BE2C (cell line): Measurements from ENCODE around the gene USP19.

Source experiments
- DNase-seq: peaks from one replicate; pipeline ENCODE4 v3.0.0-alpha.2; 2020
- H3K27me3 ChIP-seq: fragments of 250-450 bp; sonication (Bioruptor Pico); 2 replicates; pipeline ENCODE4 v1.5.1; 2020; ENCODE audit warnings: mild to moderate bottlenecking
- H3K36me3 ChIP-seq: fragments of 250-450 bp; sonication (Bioruptor Pico); 2 replicates; pipeline ENCODE4 v1.5.1; 2020; ENCODE audit warnings: mild to moderate bottlenecking
- H3K4me1 ChIP-seq: fragments of 250-450 bp; sonication (Bioruptor Pico); 2 replicates; pipeline ENCODE4 v1.5.1; 2020
- H3K4me3 ChIP-seq: 2 replicates; pipeline ENCODE4 v1.5.1; 2011; ENCODE audit warnings: low read depth, low read length
- H3K9me3 ChIP-seq: fragments of 250-450 bp; sonication (Bioruptor Pico); 2 replicates; pipeline ENCODE4 v1.5.1; 2020
- TF ChIP-seq, protein P1 (sequence below): IDR thresholded peaks from 2 replicates; pipeline ENCODE4 v1.5.1; 2012; ENCODE audit warnings: mild to moderate bottlenecking, low read depth, low read length

Gene USP19

DNA sequence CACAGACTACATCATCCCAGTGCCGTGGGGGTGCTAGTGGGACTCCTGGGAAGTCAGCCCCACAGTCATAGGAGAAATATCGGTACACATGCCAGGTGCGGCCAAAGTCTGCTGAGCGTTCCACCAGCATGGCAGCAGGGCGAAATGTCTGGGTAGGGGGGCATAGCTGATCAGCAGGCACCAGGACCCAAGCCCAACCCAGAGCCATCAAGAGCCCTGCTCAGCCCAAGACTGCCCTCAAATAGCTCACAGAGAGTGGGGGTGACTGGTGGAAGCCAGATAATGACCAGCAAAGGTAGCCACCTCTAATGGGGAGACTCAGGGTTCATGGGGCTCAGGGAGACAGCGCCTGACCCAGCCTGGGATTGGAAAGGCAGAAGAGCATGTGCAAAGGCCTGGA lies 11.0 kb upstream of the USP19 start:
- no peaks in the 10 kb centered on the region for H3K27me3 ChIP-seq
- H3K9me3 ChIP-seq, result no peaks in the 10 kb centered on the region
- TF ChIP-seq, protein P1, sequence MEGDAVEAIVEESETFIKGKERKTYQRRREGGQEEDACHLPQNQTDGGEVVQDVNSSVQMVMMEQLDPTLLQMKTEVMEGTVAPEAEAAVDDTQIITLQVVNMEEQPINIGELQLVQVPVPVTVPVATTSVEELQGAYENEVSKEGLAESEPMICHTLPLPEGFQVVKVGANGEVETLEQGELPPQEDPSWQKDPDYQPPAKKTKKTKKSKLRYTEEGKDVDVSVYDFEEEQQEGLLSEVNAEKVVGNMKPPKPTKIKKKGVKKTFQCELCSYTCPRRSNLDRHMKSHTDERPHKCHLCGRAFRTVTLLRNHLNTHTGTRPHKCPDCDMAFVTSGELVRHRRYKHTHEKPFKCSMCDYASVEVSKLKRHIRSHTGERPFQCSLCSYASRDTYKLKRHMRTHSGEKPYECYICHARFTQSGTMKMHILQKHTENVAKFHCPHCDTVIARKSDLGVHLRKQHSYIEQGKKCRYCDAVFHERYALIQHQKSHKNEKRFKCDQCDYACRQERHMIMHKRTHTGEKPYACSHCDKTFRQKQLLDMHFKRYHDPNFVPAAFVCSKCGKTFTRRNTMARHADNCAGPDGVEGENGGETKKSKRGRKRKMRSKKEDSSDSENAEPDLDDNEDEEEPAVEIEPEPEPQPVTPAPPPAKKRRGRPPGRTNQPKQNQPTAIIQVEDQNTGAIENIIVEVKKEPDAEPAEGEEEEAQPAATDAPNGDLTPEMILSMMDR, result no peak
- H3K4me3 ChIP-seq, result no peak overlapping the region
- no peaks in the 10 kb centered on the region for H3K36me3 ChIP-seq
- H3K4me1 ChIP-seq, result no peaks in the 10 kb centered on the region
- DNase-seq, result no peak

DNA sequence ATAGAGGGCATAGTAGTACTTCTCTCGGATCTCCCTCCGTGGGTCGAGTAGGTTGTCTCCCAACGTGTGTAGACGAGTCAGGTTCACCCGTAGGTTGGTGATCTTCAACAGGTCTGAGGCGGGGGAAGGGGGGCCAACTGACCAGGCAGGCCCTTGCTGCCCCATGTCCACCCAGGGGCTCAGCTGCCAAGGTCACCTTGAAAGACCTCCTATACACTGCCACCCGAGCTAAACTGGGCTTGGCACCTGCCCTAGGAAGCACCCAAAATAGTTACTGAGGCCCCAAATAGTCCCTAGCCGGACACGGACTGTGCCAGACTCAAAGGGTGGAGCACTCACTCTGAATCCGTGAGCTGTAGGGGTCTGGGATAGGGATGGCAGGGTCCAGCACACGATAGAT lies 10.4 kb upstream of the USP19 start:
- H3K27me3 ChIP-seq, result no peaks in the 10 kb centered on the region
- no peaks in the 10 kb centered on the region for H3K4me1 ChIP-seq
- DNase-seq, result no peak
- TF ChIP-seq, protein P1, result no peak
- H3K4me3 ChIP-seq, result no peak overlapping the region
- no peaks in the 10 kb centered on the region for H3K36me3 ChIP-seq
- no peaks in the 10 kb centered on the region for H3K9me3 ChIP-seq

DNA sequence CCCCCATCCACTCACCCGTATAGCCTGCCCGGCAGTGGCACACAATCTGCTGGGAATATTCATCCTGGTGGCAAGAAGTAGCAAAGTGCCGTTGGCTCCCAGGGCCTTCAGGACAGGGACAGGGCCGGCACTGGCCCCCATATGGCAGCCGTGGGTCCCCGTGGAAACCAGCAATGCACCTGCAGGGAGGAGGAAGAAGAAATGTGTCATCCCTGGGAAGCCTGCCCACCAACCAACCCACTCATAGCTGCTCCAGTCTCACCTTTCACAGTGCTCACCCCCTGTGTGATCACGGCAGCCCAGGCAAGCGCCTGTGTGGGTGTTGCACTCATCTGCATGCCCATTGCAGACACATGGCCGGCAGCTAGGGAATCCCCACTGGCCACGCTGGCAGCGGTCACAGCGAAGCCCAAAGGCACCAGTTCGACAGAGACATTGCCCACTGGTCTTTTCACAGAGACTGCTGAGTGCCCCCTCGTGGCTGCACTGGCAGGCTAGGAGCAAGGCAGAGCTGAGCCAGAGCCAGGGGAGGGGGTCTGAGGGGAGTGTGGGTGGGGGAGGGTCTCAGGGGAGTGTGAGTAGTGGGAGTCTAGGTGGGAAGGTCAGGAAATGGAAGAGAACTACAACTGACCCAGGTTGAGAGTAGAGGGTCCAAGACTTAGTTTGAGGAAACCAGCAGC lies 4.5 kb upstream of the USP19 start:
- TF ChIP-seq, protein P1, result peak; percentile 44; the same call in 1 of the 2 replicates
- H3K9me3 ChIP-seq, result no peaks in the 10 kb centered on the region
- no peaks in the 10 kb centered on the region for H3K27me3 ChIP-seq
- H3K36me3 ChIP-seq, result peaks cover 3% of the 10 kb centered on the region; the same call in 1 of the 2 replicates
- H3K4me3 ChIP-seq, result no peak overlapping the region
- DNase-seq, result peak; percentile 46
- H3K4me1 ChIP-seq, result no peaks in the 10 kb centered on the region

DNA sequence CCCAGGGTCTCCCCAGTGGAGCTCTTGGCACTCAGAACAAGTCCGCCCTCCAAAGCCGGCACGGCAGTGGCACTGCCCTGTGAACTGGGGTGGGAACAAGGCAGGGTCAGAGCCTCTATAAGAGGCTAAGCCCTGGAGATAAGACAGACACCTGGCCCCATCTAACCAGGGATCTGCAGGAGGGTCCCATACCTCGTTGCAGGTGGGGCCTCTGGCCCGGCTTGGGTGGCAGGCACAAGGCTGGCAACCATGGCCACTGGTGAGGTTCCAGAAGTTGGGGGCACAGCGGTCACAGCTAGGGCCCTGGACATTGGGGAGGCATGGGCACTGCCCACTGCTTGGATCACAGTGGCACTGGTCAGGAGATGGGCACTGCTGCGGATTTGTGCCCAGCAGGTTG lies 3.6 kb upstream of the USP19 start:
- H3K9me3 ChIP-seq, result no peaks in the 10 kb centered on the region
- no peak overlapping the region for H3K4me3 ChIP-seq
- H3K4me1 ChIP-seq, result no peaks in the 10 kb centered on the region
- H3K27me3 ChIP-seq, result no peaks in the 10 kb centered on the region
- no peak for DNase-seq
- TF ChIP-seq, protein P1, result no peak
- peaks cover 3% of the 10 kb centered on the region; the same call in 1 of the 2 replicates for H3K36me3 ChIP-seq

DNA sequence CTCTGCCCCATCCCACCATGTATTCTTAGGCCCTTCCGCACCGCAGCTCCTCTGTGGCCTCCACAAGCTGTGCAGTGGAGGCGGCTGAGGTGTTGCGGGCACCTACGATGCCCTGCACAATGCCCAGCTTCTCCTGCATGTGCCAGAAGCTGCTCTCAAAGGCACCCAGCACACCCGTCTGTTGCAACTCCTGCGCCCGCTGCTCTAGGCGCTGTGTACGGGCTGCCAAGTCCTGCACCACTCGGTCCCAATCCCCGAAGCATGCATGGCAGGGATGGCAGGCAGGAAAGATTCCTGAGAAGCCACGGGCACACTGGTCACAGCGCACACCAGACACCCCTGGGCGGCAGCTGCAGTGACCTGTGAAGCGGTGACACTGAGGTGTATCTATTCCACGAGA lies 3.1 kb upstream of the USP19 start:
- Histone ChIP-seq H3K9me3 (no peaks in the 10 kb centered on the region), H3K36me3 (peaks cover 3% of the 10 kb centered on the region; the same call in 1 of the 2 replicates)
- TF ChIP-seq, protein P1, result no peak

DNA sequence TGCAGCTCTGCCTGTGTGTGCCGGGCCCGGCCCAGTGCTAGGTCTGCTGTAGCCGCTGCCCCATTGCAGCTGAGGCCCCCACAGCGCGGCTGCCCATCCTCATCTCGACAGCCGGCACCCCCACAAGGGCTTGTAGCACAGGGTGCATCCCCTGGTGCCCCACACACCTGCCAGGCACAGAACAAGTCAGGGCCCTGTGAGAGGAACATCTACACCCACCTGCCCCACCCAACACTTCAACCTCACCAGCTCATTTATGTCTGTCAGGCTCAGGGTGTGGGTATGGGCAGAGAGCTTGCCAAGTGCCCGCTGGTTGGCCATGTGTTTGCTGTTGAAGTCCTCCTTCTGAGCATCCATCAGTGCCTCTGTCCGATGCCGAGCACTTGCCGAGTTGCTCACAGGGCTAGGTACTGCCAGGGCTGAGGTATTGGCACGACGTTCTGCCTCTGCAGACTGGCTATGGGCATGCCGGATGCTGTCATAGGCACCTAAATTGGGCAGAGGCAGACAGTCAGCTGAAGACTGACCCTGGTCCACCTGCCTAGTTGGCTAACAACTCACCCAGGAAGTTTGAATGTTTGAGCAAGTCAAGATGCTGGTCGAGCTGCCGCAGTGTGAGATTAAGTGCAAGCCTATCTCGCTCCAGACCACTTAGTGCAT lies 2.4 kb upstream of the USP19 start:
- Histone ChIP-seq H3K9me3 (no peaks in the 10 kb centered on the region), H3K36me3 (peaks cover 3% of the 10 kb centered on the region; the same call in 1 of the 2 replicates), H3K4me3 (no peak overlapping the region), H3K27me3 (no peaks in the 10 kb centered on the region), H3K4me1 (no peaks in the 10 kb centered on the region)
- TF ChIP-seq, protein P1, result no peak
- no peak for DNase-seq

More for the DNA sequence above, 3.1 kb upstream of the USP19 start:
- Histone ChIP-seq H3K27me3 (no peaks in the 10 kb centered on the region), H3K4me3 (no peak overlapping the region), H3K4me1 (no peaks in the 10 kb centered on the region)
- no peak for DNase-seq
